Kasumi-1 (cell line): Measurements from ENCODE around the gene MYH11.
"Not testable (repeated sequence)": the region's sequence is repeated elsewhere in the genome, so short reads cannot be mapped to it uniquely, and the experiment has no call there.

Experiments
- DNase-seq, 2 experiments: peaks; one replicate each; lab custom pipeline; 2025; lab: John Stamatoyannopoulos, UW

MYH11 gene

DNA sequence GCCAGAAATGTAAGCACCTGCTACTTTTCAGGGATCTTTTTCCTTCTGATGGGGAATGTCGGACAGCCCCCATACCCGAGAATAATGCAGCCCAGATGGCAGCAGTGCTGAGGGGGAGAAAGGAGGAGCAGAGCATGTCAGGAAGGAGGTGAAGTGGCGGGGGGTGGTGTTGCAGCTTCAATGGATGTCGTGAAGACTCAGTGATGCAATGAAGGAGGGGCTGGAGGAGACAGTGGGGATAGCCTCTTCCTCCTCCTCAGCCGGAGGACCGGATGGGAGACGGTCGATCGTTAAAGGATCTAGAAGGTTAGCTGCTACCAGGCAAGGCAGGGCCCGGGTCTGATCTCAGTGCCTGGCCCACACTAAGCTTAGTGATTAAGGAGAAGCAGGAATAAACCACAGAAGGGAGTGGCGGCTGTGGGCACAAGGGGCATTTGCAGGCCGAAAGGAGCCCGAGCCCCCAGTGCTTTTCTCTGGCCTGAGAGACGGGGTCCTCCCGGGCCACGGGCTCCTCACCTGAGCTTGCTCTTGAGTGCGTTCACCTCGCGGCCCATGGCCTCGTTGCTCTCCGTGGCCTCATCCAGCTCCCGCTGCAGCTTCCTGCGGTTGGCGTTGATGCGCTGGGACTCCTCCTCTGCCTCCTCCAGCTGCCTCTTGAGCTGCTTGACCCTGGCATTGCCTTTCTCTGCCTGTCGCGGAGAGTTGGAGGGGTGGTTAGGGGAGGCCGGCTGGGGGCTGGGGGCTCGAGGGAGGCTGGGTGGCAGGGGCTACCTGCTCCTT, 142.2 kb downstream of the MYH11 start:
- DNase-seq, result no peak

DNA sequence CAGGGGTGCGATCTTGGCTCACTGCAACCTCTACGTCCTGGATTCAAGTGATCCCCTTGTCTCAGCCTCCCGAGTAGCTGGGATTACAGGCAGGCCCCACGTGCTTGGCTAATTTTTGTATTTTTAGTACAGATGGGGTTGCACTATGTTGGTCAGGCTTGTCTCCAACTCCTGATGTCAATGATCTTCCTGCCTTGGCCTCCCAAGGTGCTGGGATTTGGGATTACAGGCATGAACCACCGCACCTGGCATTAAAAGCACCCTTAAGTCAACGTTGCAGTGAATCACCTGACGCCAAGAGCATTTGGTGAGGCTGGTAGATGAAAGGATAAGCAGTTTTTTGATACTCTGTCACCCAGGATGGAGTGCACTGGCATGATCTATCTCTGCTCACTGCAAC, 147.8 kb downstream of the MYH11 start:
- no peak for DNase-seq

DNA sequence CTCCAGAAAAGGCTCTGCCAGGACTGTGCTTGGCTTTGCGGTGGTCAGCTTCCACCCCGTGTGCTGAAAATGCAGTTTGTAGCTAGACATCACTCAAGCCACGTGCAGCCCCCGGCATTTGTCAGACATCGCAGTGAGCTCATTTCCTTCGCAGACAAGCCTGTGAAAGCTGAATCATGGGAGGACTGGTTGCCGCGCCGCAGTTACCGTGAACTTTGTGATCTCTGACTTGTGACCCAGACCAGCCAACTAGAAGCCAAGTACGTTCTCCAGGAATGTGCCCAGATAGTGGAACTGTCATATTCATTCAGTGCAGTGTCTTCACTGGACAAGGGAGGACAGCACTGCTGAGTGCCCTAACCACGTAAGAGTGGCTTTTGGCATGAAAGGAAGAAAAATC, 148.7 kb downstream of the MYH11 start:
- DNase-seq, result no peak

- no peak for DNase-seq
Observed at GRCh38 chr16:15707332-15707731, 149.5 kb downstream of the MYH11 start.

DNA sequence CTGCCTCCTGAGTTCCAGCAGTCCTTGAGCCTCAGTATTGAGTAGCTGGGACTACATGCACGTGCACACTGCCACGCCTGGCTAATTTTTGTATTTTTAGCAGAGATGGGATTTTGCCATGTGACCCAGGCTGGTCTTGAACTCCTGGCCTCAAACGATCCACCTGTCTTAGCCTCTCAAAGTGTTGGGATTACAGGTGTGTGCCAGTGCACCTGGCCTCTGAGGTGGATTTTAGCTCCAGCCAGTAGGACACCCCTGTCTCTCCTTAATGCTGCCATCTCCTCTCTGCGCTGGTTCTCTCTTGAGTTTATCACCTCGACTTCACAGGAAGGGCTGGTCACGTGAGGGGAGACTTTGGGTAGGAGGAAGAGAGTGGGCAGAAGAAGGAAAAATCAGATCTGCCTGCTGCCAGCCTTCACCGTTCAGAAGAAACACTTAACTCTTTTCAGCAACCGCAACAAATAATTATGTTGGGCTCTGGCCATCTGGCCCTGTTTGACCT, 151.7 kb downstream of the MYH11 start:
- no peak for DNase-seq

DNA sequence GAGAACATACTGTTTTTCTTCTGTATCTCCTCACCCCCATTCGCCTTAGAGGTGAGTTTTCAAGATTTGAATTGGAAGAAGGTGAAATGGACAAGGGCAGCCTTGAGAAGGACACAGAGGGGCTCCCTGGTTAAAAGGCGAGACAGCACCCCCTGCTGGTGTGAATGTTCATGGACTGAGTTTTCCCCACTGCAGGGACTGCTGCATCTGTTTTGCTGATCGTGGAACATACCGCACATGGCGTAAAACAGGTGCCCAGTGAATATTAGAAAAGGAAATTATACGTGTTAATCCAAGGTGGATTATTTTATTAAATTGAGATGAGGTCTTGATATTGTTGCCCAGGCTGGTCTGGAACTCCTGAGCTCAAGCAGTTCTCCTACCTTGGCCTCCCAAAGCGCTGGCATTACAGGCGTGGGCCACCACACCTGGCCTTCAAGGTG, 152.3 kb downstream of the MYH11 start:
- peak; percentile 10 to 30 for DNase-seq

DNA sequence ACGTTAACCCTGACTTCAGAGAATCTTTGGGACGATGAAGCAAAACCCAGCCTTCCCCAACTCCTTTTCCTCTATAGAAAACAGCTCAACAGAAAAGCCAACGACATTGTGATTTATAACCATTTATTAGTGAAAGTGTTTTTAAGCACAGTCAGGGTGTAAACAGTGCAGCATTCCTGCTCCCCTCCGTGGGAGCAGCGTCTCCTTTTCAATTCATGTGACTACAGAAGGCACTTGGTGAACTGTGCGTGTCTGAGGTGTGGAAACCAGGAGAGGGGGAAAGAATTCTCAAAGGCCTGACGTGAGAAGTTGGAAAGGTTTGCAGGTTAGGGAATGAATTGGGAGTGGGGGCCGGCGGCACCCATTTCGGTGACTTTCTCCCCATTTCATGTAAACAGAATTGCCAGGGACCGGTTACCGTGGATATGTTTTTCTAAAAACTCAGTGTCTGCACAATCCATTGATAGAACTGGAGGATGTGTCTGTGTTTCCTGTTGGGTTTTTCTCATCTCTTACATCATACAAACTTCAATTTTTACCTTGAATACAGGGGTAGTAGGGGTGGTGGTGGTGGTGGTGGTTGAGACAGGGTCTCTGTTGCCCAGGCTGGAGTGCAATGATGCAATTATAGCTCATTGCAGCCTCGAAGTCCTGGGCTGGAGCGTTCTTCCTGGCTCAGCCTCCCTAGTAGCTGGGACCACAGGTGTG, 153.6 kb downstream of the MYH11 start:
- DNase-seq, result no peak

GRCh38 chr16:15701975-15702970, 154.6 kb downstream of the MYH11 start:
- no peak for DNase-seq

GRCh38 chr16:15701367-15701766, 155.5 kb downstream of the MYH11 start:
- DNase-seq, result no peak

- no peak for DNase-seq
Observed at GRCh38 chr16:15699819-15700218, 157.0 kb downstream of the MYH11 start.

DNA sequence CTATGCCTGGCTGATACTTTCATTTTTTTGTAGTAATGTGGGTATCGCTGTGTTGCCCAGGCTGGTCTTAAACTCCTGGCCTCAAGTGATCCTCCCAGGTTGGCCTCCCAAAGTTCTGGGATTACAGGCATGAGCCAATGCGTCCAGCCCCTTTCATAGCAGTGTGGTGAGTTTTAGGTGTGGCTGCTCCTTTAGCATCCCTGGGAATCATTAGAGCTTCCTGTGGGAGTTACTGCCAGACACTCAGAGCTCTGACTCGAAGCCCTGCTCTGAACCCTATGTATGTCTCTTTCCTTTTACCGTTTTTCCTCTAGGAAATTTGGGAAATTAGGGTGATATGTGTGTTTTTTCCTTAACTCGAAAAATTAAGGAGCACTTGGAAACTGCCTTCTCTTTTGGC, 162.3 kb downstream of the MYH11 start:
- DNase-seq, result no peak

DNA sequence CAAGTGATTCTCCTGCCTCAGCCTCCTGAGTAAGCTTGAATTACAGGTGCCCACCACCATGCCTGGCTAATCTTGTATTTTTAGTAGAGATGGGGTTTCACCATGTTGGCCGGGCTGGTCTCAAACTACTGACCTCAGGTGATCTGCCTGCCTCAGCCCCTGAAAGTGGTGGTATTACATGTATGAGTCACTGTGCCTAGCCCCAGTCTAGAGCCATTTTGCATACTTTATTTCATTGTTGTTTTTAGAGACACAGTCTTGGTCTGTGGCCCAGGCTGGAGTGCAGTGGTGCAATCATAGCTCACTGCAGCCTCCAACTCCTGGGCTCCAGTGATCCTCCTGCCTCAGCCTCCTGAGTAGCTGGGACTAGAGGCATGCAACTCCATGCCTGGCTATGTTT, 164.3 kb downstream of the MYH11 start:
- DNase-seq, result not testable (repeated sequence)

DNA sequence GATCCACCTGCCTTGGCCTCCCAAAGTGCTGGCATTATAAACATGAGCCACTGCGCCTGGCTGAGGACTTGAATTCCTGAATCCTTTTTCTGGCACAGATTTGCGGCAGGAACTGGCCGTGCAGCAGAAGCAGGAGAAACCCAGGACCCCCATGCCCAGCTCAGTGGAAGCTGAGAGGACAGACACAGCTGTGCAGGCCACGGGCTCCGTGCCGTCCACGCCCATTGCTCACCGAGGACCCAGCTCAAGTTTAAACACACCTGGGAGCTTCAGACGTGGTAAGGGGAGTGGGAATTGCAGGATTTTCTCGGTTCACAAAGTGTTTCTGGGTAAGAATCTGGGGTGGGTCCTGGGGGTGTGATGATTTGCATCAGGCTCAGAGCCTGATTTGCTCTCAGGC, 165.8 kb downstream of the MYH11 start:
- DNase-seq, result no peak

GRCh38 chr16:15690296-15690695, 166.5 kb downstream of the MYH11 start:
- DNase-seq, result no peak

DNA sequence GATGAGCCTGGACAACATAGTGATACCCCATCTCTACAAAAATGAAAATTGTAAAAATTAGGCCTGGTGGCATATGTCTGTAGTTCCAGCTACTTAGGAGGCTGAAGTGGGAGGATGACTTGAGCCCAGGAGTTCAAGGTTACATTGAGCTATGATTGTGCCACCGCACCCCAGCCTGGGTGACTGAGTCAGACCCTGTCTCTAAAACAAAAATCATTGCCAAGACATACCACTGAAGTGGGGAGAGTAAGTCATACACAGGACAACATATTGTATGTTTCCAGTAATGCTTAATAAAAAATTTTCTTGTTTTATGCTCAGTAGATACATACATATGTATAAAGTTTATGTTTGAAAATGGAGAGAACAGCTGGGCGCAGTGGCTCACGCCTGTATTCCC, 167.5 kb downstream of the MYH11 start:
- no peak for DNase-seq

DNA sequence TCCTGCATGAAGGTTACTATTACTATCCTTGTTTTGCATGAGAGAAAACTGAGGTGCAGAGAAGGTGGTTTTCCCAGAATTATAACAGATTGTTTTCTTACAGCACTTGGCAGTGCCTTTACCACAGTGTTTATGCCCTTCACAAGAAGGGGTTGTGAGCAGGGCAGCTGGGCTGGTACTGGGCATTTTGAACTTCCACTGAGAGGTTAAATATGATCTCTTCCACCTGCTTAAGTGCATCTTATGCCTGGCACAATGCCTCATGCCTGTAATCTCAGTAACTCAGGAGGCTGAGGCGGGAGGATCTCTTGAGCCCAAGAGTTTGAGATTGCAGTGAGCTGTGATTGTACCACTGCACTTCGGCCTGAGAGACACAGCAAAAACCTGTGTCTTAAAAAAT, 170.5 kb downstream of the MYH11 start:
- no peak for DNase-seq

GRCh38 chr16:15682105-15682570, 174.7 kb downstream of the MYH11 start:
- DNase-seq, result peak; percentile 20 to 54

GRCh38 chr16:15677447-15677846, 179.4 kb downstream of the MYH11 start:
- no peak for DNase-seq

DNA sequence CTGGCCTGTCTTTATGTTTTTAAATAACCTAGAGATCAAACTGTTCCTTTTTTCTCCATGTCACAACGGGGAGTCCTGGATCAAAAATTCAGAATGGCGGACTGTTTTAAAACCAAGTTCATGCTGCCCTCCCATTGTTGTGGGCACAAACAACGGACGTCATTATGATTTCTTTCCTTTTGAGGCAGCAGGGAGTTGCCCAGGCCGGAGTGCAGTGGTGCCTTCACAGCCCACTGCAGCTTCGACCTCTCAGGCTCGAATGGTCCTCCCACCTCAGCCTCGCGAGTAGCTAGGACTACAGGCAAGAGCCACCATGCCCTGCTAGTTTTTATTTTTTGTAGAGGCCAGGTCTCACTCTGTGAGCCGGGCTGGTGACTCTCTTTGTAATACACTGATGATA, 180.3 kb downstream of the MYH11 start:
- DNase-seq, result no peak

- no peak for DNase-seq
Observed at GRCh38 chr16:15674571-15674970, 182.3 kb downstream of the MYH11 start.

DNA sequence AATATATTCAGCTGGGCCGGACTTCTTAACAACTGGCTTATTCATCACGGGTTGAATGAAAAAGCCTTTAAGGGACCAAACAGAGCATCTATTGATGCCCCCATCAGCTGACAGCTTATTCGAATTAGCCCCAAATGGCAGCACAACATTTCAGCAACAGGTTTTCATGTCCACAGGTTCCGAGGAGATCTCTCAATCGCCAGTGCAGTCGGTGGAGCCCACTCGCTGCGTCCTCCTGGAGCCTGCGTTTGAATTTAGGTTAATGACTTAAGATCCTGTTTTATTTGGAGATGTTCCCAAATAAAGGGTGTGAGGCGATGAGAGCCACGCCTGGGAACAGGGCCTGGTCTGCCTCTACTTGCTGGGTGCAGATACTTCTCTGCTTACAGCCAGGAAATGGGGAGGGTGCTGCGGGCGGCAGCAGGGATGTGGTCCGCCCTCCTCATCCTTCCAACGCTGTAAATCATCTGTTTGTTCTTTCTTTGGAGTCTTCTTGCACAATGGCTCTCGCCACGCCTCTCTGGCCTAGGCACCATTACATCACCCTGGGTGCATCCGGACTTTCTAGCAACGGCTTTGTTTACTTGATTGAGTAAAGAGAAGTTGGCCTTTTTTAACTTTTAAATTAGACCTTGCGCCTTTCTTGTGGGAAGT, 184.2 kb downstream of the MYH11 start:
- DNase-seq, result peak; percentile 87 to 90
